ENCODE measurements around the gene CYB561. TPM values are rescaled to one million over a fixed set of nuclear protein-coding genes. Genes with fewer than 3 reads are reported as not detected.

CYB561 gene, protein sequence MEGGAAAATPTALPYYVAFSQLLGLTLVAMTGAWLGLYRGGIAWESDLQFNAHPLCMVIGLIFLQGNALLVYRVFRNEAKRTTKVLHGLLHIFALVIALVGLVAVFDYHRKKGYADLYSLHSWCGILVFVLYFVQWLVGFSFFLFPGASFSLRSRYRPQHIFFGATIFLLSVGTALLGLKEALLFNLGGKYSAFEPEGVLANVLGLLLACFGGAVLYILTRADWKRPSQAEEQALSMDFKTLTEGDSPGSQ
- total RNA-seq (2014; rRNA removed; shearing (Covaris generic)) = 21.9 and 30.9 TPM in 2 replicates
- 13.2 and 13.7 TPM in 2 replicates for polyA plus RNA-seq (2016; fragmentation: Nextera tagmentation; extraction: Ambion mirVana)
- long read RNA-seq, partial matches to known transcripts = 0 of 4 reads
- long read RNA-seq, other reads (novel, unspliced or antisense) = 0 of 4 reads

DNA sequence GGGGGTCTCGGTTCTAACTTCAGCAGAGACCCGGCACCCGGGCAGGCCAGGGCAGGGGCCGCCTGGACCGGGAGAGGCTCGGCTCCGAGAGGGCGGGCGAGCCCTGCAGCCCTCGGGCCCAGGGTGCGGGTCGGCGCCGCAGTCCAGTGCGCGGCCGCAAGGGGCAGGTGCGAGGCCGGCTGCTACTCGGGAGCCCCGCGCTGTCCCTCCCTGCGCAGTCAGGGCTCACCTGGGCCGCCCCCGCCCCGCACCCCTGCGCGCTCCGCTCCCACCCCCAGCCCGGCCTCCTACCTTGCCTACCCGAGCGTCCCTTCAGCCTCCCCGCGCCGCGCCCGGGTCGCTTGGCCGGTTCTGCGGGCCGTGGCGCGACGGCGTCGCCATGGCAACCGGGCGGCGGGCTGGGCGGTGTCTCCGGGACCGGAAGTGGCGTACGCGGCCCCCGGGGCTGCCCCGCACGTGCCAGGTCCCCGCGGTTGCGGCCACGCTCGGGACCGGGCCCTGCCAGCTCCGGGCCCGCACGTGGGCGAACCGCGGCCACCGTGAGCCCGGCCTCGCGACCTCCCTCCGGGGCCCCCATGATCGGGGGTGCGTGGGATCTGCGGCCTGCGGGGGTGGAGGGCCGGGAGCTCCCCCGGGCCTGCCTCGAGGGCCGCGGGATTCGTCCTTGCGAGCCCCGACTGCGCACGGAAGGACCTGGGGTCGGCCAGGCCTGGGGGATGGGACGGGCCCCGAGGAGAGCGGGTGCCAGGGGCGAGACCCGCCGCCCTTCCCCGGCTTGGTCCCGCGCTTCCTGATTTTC, at the start of gene CYB561:
Gene CYB561 (minus strand): TSS at position 353 of the 799 bp plus-strand sequence. CDS start 8,759 bp downstream, outside the sequence.
- H3K27ac ChIP-seq (ENCODE audit: low read depth) = peak within 1 kb of the TSS; percentile 89; the same call in 1 of the 2 replicates
- ATAC-seq (peak; percentile 80), DNase-seq (ENCODE audit: low spot score) (peak; percentile 82)
- Mint-ChIP-seq H3K9me3 (no peaks in the 10 kb centered on the region), H3K27me3 (ENCODE audit: insufficient read depth, low read depth, poor library complexity) (peaks cover 20% of the 10 kb centered on the region), H3K4me3 (peak within 1 kb of the TSS; percentile 64), H3K36me3 (ENCODE audit: low read depth) (no peaks in the 10 kb centered on the region), H3K27ac (no peak within 1 kb of the TSS), H3K4me1 (peaks cover 38% of the 10 kb centered on the region)
- H3K4me2 ChIP-seq = peak within 1 kb of the TSS; percentile 86
- H3F3A ChIP-seq (replicated peaks; ENCODE audit: low read depth) = 0 out of 2 replicates have a peak, but pooled peaks cover 4% of the 10 kb centered on the region
- H3K9me2 ChIP-seq (ENCODE audit: insufficient read depth) = no peaks in the 10 kb centered on the region
- H3K4me1 ChIP-seq (ENCODE audit: insufficient read depth) = peaks cover 23% of the 10 kb centered on the region
- H3K79me2 ChIP-seq (replicated peaks; ENCODE audit: insufficient read depth) = peaks cover 12% of the 10 kb centered on the region
- H3K4me3 ChIP-seq = peak within 1 kb of the TSS; percentile 71
- peak within 1 kb of the TSS; percentile 94 for H2AFZ ChIP-seq
- H3K27me3 ChIP-seq (ENCODE audit: insufficient read depth) = peaks cover 6% of the 10 kb centered on the region
- H4K20me1 ChIP-seq (replicated peaks; ENCODE audit: insufficient read depth) = no peaks in the 10 kb centered on the region
- H3K36me3 ChIP-seq (ENCODE audit: insufficient read depth) = no peaks in the 10 kb centered on the region
- peak; percentile 38; the same call in 1 of the 2 replicates for TF ChIP-seq POLR2AphosphoS5 (IDR thresholded peaks at IDR 0.05; ENCODE audit: low read depth)
- TF ChIP-seq NANOG (IDR thresholded peaks at IDR 0.05; ENCODE audit: borderline replicate concordance) = no peak
- no peak for TF ChIP-seq ZNF331 (CRISPR knock-in tag; IDR thresholded peaks at IDR 0.05; ENCODE audit: low read depth)
- no peak for TF ChIP-seq STAT1 (IDR thresholded peaks at IDR 0.05; ENCODE audit: unreplicated experiment)
- TF ChIP-seq CREB1 (CRISPR knock-in tag; IDR thresholded peaks at IDR 0.05; ENCODE audit: low read depth) = peak; percentile 85
- TF ChIP-seq EZH2phosphoT487 (IDR thresholded peaks at IDR 0.05; ENCODE audit: unreplicated experiment) = no peak
- TF ChIP-seq ZNF114 (CRISPR knock-in tag; IDR thresholded peaks at IDR 0.05) = no peak
- TF ChIP-seq, protein P1, sequence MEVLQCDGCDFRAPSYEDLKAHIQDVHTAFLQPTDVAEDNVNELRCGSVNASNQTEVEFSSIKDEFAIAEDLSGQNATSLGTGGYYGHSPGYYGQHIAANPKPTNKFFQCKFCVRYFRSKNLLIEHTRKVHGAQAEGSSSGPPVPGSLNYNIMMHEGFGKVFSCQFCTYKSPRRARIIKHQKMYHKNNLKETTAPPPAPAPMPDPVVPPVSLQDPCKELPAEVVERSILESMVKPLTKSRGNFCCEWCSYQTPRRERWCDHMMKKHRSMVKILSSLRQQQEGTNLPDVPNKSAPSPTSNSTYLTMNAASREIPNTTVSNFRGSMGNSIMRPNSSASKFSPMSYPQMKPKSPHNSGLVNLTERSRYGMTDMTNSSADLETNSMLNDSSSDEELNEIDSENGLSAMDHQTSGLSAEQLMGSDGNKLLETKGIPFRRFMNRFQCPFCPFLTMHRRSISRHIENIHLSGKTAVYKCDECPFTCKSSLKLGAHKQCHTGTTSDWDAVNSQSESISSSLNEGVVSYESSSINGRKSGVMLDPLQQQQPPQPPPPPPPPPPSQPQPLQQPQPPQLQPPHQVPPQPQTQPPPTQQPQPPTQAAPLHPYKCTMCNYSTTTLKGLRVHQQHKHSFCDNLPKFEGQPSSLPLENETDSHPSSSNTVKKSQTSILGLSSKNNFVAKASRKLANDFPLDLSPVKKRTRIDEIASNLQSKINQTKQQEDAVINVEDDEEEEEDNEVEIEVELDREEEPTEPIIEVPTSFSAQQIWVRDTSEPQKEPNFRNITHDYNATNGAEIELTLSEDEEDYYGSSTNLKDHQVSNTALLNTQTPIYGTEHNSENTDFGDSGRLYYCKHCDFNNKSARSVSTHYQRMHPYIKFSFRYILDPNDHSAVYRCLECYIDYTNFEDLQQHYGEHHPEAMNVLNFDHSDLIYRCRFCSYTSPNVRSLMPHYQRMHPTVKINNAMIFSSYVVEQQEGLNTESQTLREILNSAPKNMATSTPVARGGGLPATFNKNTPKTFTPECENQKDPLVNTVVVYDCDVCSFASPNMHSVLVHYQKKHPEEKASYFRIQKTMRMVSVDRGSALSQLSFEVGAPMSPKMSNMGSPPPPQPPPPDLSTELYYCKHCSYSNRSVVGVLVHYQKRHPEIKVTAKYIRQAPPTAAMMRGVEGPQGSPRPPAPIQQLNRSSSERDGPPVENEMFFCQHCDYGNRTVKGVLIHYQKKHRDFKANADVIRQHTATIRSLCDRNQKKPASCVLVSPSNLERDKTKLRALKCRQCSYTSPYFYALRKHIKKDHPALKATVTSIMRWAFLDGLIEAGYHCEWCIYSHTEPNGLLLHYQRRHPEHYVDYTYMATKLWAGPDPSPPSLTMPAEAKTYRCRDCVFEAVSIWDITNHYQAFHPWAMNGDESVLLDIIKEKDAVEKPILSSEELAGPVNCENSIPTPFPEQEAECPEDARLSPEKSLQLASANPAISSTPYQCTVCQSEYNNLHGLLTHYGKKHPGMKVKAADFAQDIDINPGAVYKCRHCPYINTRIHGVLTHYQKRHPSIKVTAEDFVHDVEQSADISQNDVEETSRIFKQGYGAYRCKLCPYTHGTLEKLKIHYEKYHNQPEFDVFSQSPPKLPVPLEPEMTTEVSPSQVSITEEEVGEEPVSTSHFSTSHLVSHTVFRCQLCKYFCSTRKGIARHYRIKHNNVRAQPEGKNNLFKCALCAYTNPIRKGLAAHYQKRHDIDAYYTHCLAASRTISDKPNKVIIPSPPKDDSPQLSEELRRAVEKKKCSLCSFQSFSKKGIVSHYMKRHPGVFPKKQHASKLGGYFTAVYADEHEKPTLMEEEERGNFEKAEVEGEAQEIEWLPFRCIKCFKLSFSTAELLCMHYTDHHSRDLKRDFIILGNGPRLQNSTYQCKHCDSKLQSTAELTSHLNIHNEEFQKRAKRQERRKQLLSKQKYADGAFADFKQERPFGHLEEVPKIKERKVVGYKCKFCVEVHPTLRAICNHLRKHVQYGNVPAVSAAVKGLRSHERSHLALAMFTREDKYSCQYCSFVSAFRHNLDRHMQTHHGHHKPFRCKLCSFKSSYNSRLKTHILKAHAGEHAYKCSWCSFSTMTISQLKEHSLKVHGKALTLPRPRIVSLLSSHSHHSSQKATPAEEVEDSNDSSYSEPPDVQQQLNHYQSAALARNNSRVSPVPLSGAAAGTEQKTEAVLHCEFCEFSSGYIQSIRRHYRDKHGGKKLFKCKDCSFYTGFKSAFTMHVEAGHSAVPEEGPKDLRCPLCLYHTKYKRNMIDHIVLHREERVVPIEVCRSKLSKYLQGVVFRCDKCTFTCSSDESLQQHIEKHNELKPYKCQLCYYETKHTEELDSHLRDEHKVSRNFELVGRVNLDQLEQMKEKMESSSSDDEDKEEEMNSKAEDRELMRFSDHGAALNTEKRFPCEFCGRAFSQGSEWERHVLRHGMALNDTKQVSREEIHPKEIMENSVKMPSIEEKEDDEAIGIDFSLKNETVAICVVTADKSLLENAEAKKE (CRISPR knock-in tag; IDR thresholded peaks at IDR 0.05) = no peak
- no peak for TF ChIP-seq JUNB (IDR thresholded peaks at IDR 0.05; ENCODE audit: unreplicated experiment)
- TF ChIP-seq EZH2 (IDR thresholded peaks at IDR 0.05; ENCODE audit: low read depth, unreplicated experiment) = no peak
- TF ChIP-seq, protein P2, sequence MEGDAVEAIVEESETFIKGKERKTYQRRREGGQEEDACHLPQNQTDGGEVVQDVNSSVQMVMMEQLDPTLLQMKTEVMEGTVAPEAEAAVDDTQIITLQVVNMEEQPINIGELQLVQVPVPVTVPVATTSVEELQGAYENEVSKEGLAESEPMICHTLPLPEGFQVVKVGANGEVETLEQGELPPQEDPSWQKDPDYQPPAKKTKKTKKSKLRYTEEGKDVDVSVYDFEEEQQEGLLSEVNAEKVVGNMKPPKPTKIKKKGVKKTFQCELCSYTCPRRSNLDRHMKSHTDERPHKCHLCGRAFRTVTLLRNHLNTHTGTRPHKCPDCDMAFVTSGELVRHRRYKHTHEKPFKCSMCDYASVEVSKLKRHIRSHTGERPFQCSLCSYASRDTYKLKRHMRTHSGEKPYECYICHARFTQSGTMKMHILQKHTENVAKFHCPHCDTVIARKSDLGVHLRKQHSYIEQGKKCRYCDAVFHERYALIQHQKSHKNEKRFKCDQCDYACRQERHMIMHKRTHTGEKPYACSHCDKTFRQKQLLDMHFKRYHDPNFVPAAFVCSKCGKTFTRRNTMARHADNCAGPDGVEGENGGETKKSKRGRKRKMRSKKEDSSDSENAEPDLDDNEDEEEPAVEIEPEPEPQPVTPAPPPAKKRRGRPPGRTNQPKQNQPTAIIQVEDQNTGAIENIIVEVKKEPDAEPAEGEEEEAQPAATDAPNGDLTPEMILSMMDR (conservative IDR thresholded peaks at IDR 0.05; ENCODE audit: low read depth in 2 of 2) = peak; percentile 38 to 44; a peak in 3 of 4 replicates
- TF ChIP-seq, protein P3, sequence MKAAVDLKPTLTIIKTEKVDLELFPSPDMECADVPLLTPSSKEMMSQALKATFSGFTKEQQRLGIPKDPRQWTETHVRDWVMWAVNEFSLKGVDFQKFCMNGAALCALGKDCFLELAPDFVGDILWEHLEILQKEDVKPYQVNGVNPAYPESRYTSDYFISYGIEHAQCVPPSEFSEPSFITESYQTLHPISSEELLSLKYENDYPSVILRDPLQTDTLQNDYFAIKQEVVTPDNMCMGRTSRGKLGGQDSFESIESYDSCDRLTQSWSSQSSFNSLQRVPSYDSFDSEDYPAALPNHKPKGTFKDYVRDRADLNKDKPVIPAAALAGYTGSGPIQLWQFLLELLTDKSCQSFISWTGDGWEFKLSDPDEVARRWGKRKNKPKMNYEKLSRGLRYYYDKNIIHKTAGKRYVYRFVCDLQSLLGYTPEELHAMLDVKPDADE (IDR thresholded peaks at IDR 0.05) = no peak

Measured in GM23338 (cell line).